KOPT-K1 (cell line): ENCODE results near the gene ADAM8.

Experiments
- H3K27ac ChIP-seq: fragments of 200-600 bp; sonication (generic); 2 replicates; pipeline ENCODE4 v1.5.1; 2016; ENCODE audit warnings: antibody characterized with exemption, mild to moderate bottlenecking, low read depth, low read length; ENCODE audit not compliant: poor library complexity, severe bottlenecking
- H3K36me3 ChIP-seq: fragments of 200-600 bp; sonication (generic); 2 replicates; pipeline ENCODE4 v1.5.1; 2017; ENCODE audit warnings: antibody characterized with exemption, mild to moderate bottlenecking, low read length, moderate library complexity; ENCODE audit not compliant: insufficient read depth
- H3K9me3 ChIP-seq: fragments of 200-600 bp; sonication (generic); 2 replicates; pipeline ENCODE4 v1.5.1; 2017; ENCODE audit warnings: antibody characterized with exemption, low read length, mild to moderate bottlenecking; ENCODE audit not compliant: insufficient read depth, poor library complexity, severe bottlenecking

The ADAM8 gene

GRCh38 chr10:133312016-133312768 is 35.5 kb upstream of the ADAM8 start:
- no peak overlapping the region for H3K27ac ChIP-seq

GRCh38 chr10:133311570-133311969 is 34.9 kb upstream of the ADAM8 start:
- H3K36me3 ChIP-seq, result peaks cover 40% of the 10 kb centered on the region
- no peak overlapping the region for H3K27ac ChIP-seq
- no peaks in the 10 kb centered on the region for H3K9me3 ChIP-seq

More at GRCh38 chr10:133312016-133312768, 35.5 kb upstream of the ADAM8 start:
- Histone ChIP-seq H3K36me3 (peaks cover 40% of the 10 kb centered on the region), H3K9me3 (no peaks in the 10 kb centered on the region)

GRCh38 chr10:133310789-133311188 is 34.1 kb upstream of the ADAM8 start:
- H3K9me3 ChIP-seq, result no peaks in the 10 kb centered on the region
- no peak overlapping the region for H3K27ac ChIP-seq
- peaks cover 40% of the 10 kb centered on the region for H3K36me3 ChIP-seq

GRCh38 chr10:133310399-133310755 is 33.7 kb upstream of the ADAM8 start:
- no peaks in the 10 kb centered on the region for H3K9me3 ChIP-seq
- H3K27ac ChIP-seq, result no peak overlapping the region
- H3K36me3 ChIP-seq, result peaks cover 40% of the 10 kb centered on the region

- Histone ChIP-seq H3K9me3 (no peaks in the 10 kb centered on the region), H3K36me3 (peaks cover 40% of the 10 kb centered on the region), H3K27ac (no peak overlapping the region)
Observed at GRCh38 chr10:133309720-133310398, 33.2 kb upstream of the ADAM8 start.

GRCh38 chr10:133309100-133309719 is 32.5 kb upstream of the ADAM8 start:
- Histone ChIP-seq H3K9me3 (no peaks in the 10 kb centered on the region), H3K36me3 (peaks cover 40% of the 10 kb centered on the region), H3K27ac (peak overlapping the region; percentile 90)

- Histone ChIP-seq H3K9me3 (no peaks in the 10 kb centered on the region), H3K36me3 (peaks cover 40% of the 10 kb centered on the region)
Observed at GRCh38 chr10:133308421-133309099, 31.9 kb upstream of the ADAM8 start, which contains the start of the genes TUBGCP2 and ZNF511. Gene TUBGCP2, minus strand, starts transcription at chr10:133308872. Its CDS starts 5,931 bp downstream, at chr10:133302941. Gene ZNF511, plus strand, starts transcription at chr10:133308914. Its CDS starts 30 bp downstream, at chr10:133308944.

GRCh38 chr10:133307776-133308420 is 31.2 kb upstream of the ADAM8 start:
- H3K9me3 ChIP-seq, result no peaks in the 10 kb centered on the region
- H3K36me3 ChIP-seq, result peaks cover 35% of the 10 kb centered on the region
- peak overlapping the region; percentile 90 for H3K27ac ChIP-seq

More at GRCh38 chr10:133308421-133309099, 31.9 kb upstream of the ADAM8 start, which contains the start of the genes TUBGCP2 and ZNF511:
- peak within 1 kb of the TSS; percentile 90 for H3K27ac ChIP-seq

GRCh38 chr10:133306941-133307379 is 30.3 kb upstream of the ADAM8 start:
- Histone ChIP-seq H3K36me3 (peaks cover 35% of the 10 kb centered on the region), H3K9me3 (no peaks in the 10 kb centered on the region), H3K27ac (no peak overlapping the region)

GRCh38 chr10:133306097-133306476 is 29.4 kb upstream of the ADAM8 start:
- H3K27ac ChIP-seq, result no peak overlapping the region
- H3K9me3 ChIP-seq, result no peaks in the 10 kb centered on the region
- H3K36me3 ChIP-seq, result peaks cover 31% of the 10 kb centered on the region

- Histone ChIP-seq H3K27ac (no peak overlapping the region), H3K36me3 (peaks cover 45% of the 10 kb centered on the region), H3K9me3 (no peaks in the 10 kb centered on the region)
Observed at GRCh38 chr10:133303206-133303605, 26.5 kb upstream of the ADAM8 start.

GRCh38 chr10:133302230-133302629 is 25.6 kb upstream of the ADAM8 start:
- Histone ChIP-seq H3K9me3 (no peaks in the 10 kb centered on the region), H3K27ac (no peak overlapping the region), H3K36me3 (peaks cover 55% of the 10 kb centered on the region)

GRCh38 chr10:133299738-133300137 is 23.1 kb upstream of the ADAM8 start:
- Histone ChIP-seq H3K9me3 (no peaks in the 10 kb centered on the region), H3K36me3 (peaks cover 80% of the 10 kb centered on the region), H3K27ac (no peak overlapping the region)

- Histone ChIP-seq H3K9me3 (no peaks in the 10 kb centered on the region), H3K36me3 (peaks cover 85% of the 10 kb centered on the region), H3K27ac (no peak overlapping the region)
Observed at GRCh38 chr10:133299224-133299623, 22.6 kb upstream of the ADAM8 start.
